Neural progenitor cell (in vitro differentiated cells): ENCODE measurements around the gene ITPR1.

Experiments
- EZH2phosphoT487 ChIP-seq: fragments of 200-600 bp; sonication (generic); IDR thresholded peaks from 2 replicates; pipeline ENCODE4 v1.6.1; 2017; ENCODE audit warnings: antibody characterized with exemption
- TF ChIP-seq, protein P1 (sequence below): fragments of 200-600 bp; sonication (generic); IDR thresholded peaks from 2 replicates; pipeline ENCODE4 v1.5.1; 2017; ENCODE audit warnings: antibody characterized with exemption, mild to moderate bottlenecking

- TF ChIP-seq, protein P1, sequence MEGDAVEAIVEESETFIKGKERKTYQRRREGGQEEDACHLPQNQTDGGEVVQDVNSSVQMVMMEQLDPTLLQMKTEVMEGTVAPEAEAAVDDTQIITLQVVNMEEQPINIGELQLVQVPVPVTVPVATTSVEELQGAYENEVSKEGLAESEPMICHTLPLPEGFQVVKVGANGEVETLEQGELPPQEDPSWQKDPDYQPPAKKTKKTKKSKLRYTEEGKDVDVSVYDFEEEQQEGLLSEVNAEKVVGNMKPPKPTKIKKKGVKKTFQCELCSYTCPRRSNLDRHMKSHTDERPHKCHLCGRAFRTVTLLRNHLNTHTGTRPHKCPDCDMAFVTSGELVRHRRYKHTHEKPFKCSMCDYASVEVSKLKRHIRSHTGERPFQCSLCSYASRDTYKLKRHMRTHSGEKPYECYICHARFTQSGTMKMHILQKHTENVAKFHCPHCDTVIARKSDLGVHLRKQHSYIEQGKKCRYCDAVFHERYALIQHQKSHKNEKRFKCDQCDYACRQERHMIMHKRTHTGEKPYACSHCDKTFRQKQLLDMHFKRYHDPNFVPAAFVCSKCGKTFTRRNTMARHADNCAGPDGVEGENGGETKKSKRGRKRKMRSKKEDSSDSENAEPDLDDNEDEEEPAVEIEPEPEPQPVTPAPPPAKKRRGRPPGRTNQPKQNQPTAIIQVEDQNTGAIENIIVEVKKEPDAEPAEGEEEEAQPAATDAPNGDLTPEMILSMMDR: no peak
- TF ChIP-seq EZH2phosphoT487: no peak
These were observed 188.2 kb downstream of the ITPR1 start for GRCh38 chr3:4681301-4681700.
